Stimulated activated CD4-positive, alpha-beta T cell treated with anti-CD3 and anti-CD28 coated beads, Interleukin-4, amount 100 ng/mL, for 4 hours (primary cell): ENCODE results near the gene ZC3H14.
"Not testable (repeated sequence)": the region's sequence is repeated elsewhere in the genome, so short reads cannot be mapped to it uniquely, and the experiment has no call there.

Source experiments
- DNase-seq, 2 experiments: peaks; one replicate each; pipeline ENCODE4 v3.0.0-alpha.2; 2020

The ZC3H14 gene, protein sequence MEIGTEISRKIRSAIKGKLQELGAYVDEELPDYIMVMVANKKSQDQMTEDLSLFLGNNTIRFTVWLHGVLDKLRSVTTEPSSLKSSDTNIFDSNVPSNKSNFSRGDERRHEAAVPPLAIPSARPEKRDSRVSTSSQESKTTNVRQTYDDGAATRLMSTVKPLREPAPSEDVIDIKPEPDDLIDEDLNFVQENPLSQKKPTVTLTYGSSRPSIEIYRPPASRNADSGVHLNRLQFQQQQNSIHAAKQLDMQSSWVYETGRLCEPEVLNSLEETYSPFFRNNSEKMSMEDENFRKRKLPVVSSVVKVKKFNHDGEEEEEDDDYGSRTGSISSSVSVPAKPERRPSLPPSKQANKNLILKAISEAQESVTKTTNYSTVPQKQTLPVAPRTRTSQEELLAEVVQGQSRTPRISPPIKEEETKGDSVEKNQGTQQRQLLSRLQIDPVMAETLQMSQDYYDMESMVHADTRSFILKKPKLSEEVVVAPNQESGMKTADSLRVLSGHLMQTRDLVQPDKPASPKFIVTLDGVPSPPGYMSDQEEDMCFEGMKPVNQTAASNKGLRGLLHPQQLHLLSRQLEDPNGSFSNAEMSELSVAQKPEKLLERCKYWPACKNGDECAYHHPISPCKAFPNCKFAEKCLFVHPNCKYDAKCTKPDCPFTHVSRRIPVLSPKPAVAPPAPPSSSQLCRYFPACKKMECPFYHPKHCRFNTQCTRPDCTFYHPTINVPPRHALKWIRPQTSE

DNA sequence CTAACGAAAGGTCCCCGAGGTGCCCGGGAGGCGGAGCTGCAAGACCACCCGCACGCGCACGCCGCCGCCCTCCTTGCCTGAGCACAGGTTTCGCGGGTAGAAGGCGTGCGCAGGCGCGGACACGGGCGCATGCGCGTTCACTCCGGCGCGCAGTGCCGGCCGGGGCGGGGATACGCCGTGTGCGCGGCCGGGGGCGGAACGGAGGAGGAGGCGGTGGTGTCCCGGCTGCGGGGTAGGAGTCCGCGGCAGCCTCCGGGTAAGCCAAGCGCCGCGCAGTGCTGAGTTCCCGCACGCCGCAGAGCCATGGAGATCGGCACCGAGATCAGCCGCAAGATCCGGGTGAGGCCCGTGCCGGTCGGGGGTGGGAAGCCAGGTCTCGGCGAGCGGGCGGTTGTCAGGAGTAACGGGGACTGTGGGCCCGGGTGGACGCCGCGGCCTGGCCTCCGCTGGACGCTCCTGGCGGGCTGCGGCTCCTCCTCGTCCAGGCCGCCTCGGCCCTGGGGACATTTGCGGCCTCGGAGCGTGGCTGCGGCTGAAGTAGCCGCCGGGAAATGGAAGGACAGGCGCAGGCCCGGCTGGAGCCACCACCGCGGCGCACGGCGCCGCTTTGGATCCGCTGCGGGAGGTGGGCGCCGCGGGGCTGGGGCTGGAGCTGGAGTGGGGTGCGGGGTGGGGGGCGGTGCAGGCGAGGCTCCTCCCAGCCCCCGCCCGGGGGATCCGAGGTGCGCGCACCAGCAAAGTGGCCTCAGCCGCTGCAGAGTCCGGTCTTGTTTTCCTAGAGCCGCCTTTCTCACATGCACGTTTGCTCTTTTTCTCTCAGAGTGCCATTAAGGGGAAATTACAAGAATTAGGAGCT lies at the start of gene ZC3H14:
TSS of gene ZC3H14 (plus strand) at position 207 of the 856 bp plus-strand sequence. CDS start at position 304, 97 bp downstream.
- DNase-seq = peak; percentile 86 to 87

DNA sequence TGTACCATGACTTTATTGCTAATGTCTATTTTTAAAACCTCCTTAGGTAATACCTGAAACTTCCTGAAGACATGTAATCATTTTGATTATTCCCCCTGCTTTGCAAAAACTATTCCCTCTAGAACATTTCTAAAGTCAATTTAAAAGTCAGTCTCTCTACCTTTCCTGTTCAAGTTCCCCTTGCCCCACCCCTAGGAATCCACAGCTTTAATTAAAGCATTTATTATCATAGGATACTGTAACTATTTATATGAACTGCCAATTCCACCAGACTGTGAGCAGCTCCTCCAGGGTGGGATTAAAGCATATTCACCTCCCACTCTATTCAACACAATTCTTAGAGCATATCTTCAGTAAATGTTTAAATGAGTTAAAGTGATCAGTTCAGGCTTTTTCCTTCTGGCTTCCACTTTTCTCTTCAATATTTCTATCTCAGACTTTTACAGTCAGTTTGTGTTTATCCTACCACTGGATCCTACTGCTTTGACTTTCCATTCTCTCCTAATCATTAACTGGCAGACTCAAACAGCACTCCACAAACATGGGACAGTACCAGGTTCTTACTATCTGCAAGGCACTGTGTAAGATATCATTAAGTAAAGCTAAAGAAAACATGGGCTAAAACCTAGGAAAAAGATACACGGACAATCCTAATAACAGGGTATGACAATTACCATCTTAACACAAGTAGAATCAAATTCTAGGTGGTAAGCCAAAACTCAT lies 47.2 kb upstream of the ZC3H14 start:
- no peak for DNase-seq

DNA sequence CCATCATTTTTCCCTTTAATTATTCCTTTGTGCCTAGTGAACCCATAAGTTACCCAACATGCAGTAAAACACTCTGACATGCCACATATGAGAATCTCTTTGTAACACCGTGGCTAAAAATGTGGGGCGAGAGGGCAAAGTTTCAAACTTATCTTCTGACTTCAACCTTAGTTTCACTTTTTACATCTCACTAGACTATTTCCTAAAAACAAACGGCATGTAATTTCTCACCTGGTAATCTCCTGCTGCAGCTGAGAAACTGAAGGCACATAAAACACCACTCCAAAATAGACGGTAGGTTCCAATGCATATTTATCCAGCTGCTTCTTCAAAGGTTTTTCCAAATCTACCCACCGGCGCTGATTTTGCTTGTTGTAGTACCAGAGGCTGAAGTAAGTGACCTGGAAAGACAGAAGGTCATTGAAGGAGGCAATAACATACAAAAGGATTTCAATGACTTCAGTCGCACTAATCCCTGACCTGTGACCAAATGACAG lies 45.9 kb upstream of the ZC3H14 start:
- DNase-seq = no peak

DNA sequence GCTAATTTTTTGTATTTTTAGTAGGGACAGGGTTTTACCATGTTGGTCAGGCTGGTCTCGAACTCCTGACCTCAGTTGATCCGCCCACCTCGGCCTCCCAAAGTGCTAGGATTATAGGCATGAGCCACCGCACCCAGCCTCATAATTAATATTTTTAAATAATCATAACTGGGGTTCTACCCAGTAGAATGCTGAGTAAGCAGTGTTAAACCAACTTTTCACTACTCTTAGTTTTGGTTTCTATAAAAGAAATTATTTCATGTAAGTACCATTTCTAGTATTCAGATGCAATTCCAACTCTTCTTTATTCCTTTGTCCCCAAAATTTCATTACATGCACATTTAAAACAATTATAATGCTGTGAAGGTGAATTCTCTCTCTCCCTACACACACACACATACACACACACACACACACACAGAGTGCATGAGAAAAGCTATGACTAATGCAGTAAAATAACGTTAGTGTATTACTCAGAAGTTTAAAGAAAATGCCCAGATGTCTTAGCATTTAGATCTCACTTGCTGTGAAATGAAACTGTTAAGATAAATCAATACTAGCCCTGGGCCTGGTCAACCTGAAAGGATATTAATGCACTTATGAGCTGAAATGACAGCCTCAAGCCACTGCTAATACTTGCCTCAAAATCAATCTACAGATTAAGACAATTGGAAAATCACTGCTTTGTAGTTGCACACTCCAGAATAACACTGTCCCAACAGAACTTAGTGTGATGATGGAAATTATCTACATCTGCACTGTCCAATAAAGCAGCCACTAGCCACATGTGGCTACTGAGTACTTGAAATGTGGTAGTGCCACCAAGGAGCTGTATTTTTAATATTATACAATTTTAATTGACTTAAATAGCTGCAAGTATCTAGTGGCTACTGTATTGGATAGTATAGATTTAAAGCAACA lies 44.0 kb upstream of the ZC3H14 start:
- no peak for DNase-seq

DNA sequence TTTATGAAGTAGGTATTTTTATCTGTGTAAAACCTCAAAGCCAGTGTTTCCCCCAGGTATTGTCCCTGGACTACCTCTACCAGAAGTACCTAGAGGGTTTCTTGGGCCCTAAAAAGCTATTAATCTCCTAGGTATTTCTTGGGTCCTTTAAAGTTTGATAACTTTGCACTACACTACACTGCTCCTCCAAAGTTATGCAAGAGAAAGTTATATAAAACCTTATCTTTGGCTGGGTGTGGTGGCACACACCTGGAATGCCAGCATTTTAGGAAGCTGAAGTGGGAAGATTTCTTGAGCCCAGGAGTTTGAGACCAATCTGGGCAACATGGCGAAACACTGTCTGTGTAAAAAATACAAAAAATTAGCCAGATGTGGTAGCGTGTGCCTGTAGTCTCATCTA lies 42.9 kb upstream of the ZC3H14 start:
- no peak for DNase-seq

DNA sequence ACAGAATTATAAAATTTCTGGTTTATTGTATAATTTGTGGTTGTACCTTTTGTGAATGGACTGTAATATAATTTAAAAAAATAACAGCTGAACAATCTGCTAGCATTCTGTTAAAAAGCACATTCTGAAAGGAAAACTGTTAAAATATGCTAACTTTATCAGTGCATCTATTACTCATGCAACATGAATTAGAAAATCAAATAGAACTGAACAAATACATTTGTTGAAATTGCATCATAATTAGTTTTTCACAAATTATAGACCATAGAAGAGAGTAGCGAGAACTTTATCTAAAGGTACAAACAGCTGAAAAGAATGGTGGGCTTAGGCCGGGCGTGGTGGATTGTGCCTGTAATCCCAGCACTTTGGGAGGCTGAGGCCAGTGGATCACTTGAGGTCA lies 41.0 kb upstream of the ZC3H14 start:
- DNase-seq = no peak

DNA sequence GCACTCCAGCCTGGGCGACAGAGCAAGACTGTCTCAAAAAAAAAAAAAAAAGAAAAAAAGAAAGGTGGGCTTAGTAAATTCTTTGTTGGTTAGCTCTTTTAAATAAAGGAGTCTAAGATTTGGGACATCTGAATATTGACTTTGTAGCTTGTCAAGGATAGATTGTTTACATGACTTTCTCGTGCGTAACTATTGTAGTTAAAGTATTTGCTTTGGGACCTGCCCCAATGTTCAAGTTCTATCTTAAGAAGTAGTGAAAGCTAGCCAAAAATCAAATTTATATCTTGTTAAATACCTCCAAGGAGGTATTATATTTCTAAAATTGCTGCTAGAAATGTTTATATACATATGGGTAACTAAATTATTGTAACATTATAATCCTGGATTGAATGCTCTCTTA lies 40.4 kb upstream of the ZC3H14 start:
- DNase-seq = no peak

DNA sequence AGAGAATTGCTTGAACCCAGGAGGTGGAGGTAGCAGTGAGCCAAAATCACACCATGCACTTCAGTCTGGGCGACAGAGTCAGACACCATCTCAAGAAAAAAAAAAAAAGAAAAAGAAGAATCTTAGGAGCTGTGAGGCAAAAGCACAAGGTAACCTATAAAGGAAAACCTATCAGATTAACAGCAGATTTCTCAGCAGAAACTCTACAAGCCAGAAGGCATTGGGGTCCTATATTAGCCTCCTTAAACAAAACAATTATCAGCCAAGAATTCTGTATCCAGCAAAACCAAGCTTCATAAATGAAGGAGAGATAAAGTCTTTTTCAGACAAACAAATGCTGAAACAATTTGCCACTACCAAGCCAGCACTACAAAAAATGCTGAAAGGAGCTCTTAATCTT lies 32.9 kb upstream of the ZC3H14 start:
- DNase-seq = not testable (repeated sequence)

DNA sequence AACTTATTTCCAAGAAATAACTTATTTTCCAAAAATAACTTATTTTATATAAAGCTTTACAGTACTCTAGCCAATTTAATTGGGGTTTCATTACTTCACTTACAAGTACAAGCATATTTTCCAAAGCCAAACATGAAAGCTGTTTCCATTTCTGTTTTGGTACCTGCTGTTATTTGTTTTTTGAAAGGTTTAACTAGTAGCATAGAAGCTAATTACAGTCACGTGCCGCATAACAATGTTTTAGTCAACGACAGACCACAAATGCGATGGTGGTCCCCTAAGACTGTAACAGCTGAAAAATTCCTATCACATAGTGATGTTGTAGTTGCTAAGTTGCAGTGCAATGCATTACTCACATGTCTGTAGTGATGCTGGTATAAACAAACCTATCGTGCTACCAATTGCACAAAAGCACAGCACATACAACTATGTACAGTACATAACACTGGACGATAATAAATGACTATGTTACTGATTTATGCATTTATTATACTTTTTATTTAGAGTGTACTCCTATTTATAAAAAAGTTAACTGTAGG lies 29.7 kb upstream of the ZC3H14 start:
- no peak for DNase-seq

DNA sequence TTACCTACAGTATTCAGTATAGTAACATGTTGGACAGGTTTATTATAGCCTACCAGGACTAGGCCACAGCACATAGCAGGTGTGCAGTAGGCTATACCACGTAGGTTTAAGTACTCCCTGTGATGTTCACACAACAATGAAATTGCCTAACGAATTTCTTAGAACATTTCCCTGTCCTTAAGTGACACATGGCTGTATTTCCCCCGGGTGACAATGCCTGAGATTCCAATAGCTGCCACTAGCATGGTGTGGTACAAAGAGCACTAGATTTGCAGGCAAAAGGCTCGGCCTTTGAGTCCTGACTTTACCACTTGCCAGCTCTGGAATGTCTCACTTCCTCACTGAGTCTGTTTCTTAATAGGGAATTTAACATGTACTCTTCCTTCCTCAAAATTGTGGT lies 27.7 kb upstream of the ZC3H14 start:
- DNase-seq = no peak

DNA sequence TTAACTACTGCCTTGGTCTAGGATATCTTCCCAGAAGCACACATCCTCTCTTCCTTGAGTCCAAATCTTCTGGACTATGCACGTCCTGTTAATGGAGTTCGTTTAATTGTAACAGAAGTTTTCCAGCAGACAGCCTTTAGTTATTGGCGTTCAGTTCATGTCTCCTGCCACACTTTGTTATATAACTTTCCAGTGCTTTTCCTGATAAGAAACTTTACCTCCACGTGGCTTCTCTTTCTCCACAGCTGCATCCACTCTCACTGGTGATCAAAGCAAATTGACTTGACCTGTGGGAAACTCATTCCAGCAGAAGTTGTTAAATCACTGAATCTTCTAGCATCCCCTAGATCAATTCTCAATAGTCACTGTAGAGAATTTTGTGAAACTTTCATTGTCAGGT lies 27.0 kb upstream of the ZC3H14 start:
- no peak for DNase-seq

DNA sequence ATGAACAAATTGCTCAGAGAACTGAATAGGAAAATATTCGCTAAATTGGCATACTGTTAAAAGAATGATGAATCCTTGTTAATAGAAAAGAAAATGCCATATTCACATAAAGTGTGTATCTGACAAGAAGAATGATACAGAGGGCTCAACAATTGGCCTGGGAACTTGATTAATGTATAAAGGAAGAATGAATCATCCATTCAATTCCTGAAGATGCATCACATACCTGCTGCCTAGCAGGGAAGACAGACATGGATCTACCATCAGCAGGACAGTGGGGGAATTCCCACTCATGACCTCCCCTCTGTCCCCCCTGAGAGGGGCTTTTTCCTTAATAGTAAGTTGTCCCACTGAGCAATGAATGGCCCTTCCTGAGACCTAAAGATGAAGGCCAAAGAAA lies 21.5 kb upstream of the ZC3H14 start:
- DNase-seq = no peak

DNA sequence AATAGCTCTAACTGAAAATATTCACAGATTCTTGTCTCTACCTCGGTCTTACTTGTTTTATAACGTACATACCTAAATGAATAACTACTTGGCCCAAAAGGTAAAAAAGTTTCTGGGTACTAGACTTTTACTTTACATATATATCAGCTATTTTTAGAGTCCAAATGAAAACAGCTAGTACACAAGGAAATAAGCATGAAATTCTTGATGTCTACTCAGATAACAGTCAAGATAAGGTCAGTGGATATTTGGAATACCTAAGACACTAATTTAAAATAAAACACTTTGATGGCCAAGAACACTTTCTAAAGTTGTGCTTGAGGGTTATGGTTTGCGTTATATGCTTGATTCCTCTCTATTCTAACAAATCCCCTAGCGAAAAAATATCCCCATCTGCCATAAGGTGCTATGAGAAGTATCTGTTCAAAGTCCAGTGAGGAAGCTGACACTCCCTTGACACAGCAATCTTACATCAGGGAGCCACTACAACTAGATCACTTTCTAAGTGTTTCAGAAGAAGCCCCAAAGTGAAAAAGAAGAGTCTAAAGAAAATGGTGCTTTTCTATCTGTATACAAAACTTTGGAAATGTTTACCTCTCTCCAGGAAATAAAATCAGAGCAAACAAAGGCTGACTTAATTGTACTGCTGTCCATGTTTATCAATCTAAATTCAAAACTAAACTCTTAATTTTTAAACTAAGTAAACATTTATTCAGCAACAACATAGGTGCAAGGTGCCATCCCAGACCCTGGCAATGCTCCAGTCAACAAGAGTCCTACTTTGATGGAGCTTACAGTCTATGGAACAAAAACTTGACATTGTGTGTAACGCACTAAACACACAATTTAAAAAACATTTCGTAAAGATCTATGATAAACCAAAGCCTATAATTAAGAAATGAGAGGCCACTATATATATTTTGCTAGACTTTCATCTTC lies 19.7 kb upstream of the ZC3H14 start:
- DNase-seq = no peak

DNA sequence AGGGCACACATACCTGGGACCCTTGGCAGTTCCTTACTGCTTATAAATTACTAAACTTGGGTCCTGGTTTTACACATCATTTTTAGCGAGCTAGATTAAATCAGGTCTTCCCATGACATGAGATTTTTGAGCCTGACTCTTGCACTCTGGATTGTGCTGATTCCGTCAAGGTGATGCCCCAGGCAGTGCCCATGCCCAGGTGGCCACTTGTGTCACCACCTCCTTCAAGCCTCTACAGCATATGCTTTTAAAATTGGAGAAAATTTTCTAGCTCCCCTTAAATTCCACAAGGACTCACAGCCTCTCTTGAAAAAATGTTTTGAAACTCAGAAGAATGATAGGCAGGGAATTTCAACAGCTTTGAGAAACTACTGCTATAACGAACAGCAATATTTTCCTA lies 17.6 kb upstream of the ZC3H14 start:
- no peak for DNase-seq

DNA sequence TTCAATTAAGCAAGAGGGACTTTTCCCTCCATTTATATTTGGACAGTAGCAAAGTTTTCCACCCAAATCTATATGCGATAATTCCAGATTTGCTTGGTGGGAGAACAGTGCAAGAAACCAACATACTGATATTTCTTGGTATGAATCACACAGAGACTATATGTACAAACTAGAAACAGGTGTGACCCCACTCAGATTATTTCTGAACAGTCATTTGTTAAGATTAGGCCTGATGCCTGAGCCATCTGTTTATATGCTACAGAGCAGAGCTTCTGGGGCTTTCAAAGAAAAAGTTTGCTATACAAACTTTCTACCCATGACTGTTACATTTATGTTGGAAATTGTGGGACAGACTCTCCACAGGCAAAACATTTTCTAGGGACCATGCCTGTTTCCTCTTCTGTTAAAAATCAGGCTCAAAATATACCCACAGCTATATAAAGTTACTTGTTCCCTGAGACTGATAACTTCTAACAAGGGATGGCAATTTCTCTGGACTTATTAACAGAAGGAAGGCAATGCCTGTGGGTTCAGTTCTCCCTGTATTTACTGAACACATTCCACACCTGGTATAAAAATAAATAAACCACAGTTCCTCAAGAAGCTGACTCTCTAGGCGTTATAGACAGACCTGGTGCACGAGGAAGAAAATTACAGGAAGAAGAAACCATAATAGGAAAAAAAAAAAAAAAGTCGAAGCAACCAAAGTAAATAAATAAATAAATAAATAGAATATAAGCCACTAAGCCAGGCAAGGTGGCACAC lies 16.0 kb upstream of the ZC3H14 start:
- DNase-seq = no peak

DNA sequence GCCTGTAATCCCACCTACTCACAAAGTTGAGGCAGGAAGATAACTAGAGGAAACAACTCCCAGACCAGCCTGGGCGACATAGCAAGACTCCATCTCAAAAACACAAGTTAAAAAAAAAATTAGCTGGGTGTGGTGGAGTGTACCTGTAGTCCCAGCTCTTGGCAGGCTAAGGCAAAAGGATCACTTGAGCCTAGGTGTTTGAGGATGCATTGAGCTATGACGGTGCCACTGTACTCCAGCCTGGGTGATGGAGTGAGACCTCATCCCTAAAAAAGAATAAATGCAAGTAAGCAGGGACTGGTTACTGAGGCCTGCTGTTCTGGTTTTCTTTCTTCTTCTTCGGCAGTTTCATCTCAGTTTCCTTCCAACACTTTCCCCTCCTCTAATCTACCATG lies 15.5 kb upstream of the ZC3H14 start:
- no peak for DNase-seq

DNA sequence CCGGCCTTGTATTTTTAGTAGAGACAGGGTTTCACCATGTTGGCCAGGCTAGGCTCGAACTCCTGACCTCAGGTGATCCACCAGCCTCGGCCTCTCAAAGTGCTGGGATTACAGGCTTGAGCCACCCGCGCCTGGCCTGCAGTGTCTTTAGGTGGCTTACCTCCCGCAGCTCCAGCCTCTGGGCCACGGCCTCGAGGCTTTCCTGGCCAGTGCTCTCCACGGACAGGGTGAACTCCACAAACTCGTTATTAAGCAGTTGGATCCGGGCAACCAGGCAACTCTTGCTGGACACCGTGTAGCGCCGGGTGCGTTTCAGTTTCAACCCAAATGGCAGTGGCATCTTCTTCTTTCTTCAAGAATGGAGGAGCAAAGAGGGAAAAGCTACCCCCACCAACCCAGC lies 12.8 kb upstream of the ZC3H14 start:
- no peak for DNase-seq

DNA sequence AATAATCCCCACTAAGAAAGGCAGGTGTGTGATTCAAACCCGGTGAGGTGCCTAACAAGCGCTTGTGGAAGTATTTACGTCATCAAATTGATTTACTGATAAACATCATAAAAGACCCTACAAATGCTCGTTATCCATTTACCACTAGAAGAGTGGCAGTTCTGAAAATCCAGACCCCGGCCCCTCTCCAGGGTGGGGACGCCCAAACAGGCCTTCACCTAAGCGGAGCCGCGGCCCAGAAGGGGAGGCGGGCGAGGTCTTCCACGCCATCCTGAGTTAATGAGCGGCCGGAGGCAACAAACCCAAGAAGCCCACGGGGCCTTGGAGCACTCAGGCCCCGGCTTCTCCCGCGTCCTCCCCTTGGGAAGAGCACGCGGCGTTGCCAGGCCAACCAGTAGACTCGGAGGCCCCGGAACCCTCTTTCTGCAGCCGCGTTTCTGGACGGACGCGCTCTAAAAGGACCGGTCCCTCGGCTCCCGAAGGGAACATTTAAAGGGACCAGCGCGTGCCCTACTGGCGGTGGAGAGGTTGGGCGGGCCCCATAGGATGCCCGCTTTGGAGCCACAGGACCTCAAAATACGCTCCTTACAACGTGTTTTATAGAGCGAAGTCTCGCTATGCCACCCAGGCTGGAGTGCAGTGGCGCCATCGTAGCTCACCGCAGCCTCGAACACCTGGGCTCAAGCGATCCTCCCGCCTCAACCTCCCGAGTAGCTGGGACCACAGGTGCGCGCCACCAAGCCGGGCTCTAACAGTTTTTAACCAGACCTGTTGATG lies 11.6 kb upstream of the ZC3H14 start:
- peak; percentile 39 to 58 for DNase-seq
